Measurements from ENCODE around the gene CRTC3.
"Not testable (repeated sequence)": the region's sequence is repeated elsewhere in the genome, so short reads cannot be mapped to it uniquely, and the experiment has no call there.

The CRTC3 gene

DNA sequence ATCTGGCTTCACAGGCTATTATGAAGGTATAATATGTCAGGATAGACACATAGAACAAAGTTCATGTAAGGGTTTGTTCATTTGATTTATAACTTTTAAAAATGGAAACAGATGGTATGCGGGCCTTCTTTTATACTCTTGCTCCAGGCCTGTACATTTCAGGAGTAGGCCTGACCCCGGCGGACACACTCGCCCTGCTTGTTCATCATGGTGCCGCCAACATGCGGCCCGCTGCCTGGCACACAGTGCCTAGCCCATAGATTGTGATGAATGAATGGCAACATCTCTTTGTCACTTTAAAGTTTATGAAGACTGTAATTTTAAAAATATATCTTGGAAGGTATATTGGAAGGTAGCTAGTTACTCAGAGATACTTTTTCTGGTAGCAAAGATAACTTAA lies 95.3 kb downstream of the CRTC3 start:
- H3K9me3 Mint-ChIP-seq = no peaks in the 10 kb centered on the region
- no peak for DNase-seq
- no peaks in the 10 kb centered on the region for H3K27me3 Mint-ChIP-seq
- no peak overlapping the region for H3K4me3 Mint-ChIP-seq
- no peak overlapping the region for H3K27ac Mint-ChIP-seq
- peaks cover 26% of the 10 kb centered on the region for H3K36me3 Mint-ChIP-seq (ENCODE audit: low read depth)
- H3K4me1 Mint-ChIP-seq = peaks cover 8% of the 10 kb centered on the region
- ATAC-seq = no peak

DNA sequence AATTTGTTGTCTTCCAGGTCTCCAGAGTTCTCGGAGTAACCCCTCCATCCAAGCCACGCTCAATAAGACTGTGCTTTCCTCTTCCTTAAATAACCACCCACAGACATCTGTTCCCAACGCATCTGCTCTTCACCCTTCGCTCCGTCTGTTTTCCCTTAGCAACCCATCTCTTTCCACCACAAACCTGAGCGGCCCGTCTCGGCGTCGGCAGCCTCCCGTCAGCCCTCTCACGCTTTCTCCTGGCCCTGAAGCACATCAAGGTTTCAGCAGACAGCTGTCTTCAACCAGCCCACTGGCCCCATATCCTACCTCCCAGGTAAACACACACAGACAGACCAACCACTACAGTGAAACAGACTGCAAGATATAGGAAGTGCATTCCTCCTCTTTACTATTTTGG lies 99.5 kb downstream of the CRTC3 start:
- peaks cover 36% of the 10 kb centered on the region for H3K36me3 Mint-ChIP-seq (ENCODE audit: low read depth)
- H3K27ac Mint-ChIP-seq = no peak overlapping the region
- no peaks in the 10 kb centered on the region for H3K27me3 Mint-ChIP-seq
- H3K9me3 Mint-ChIP-seq = no peaks in the 10 kb centered on the region
- peaks cover 2% of the 10 kb centered on the region for H3K4me1 Mint-ChIP-seq
- H3K4me3 Mint-ChIP-seq = no peak overlapping the region
- ATAC-seq (no peak), DNase-seq (no peak)

DNA sequence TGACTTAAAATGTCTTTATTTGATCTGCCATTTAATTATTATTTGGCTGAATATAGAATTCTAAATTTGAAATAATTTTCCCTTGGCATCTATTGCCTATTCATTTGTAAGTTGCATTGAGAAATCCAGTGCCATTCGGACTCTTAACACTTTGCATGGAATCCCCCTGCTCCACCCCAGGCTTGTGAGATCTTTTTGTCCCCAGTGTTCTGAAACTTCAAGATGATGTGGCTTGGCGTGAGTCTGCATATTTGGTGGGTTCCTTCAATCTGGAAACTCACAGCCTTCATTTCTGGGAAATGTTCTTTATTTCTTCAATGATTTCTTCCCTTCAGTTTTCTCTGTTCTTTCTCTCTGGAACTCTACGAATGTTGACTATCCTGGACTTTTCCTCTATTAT lies 103.6 kb downstream of the CRTC3 start:
- Mint-ChIP-seq H3K9me3 (no peaks in the 10 kb centered on the region), H3K27ac (peak overlapping the region; percentile 73), H3K27me3 (no peaks in the 10 kb centered on the region), H3K4me1 (peaks cover 2% of the 10 kb centered on the region), H3K4me3 (no peak overlapping the region), H3K36me3 (ENCODE audit: low read depth) (peaks cover 40% of the 10 kb centered on the region)
- ATAC-seq = no peak
- no peak for DNase-seq

DNA sequence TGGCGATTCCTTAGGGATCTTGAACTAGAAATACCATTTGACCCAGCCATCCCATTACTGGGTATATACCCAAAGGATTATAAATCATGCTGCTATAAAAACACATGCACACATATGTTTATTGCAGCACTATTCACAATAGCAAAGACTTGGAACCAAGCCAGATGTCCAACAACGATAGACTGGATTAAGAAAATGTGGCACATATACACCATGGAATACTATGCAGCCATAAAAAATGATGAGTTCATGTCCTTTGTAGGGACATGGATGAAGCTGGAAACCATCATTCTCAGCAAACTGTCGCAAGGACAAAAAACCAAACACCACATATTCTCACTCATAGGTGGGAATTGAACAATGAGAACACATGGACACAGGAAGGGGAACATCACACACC lies 107.3 kb downstream of the CRTC3 start:
- not testable (repeated sequence) for DNase-seq, H3K27ac Mint-ChIP-seq, H3K27me3 Mint-ChIP-seq, H3K9me3 Mint-ChIP-seq, H3K4me3 Mint-ChIP-seq, H3K4me1 Mint-ChIP-seq, ATAC-seq
- H3K36me3 Mint-ChIP-seq (ENCODE audit: low read depth) = peaks cover 27% of the 10 kb centered on the region

DNA sequence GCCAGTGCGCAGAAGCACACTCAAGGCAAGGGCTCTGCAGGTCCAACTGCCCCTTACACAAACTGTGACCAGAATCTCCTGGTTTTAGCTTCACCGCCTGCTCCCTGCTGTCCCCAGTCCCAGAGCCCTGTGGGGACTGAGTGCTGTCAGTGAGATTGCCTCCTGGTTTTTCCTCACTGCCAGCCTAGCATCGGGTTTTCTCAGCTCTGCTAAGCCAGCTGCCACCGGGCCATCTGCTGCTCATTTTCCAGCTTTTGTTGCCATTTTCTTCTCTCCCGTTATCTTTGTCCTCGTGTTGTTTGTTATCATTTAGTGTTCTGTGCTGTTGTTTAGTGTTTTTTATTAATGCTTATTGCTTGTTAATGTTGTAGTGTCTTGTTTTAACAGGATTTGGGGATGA lies 108.0 kb downstream of the CRTC3 start:
- DNase-seq (no peak), ATAC-seq (no peak)
- no peaks in the 10 kb centered on the region for H3K9me3 Mint-ChIP-seq
- no peak overlapping the region for H3K4me3 Mint-ChIP-seq
- H3K4me1 Mint-ChIP-seq = peaks cover 2% of the 10 kb centered on the region
- peaks cover 30% of the 10 kb centered on the region for H3K36me3 Mint-ChIP-seq (ENCODE audit: low read depth)
- no peak overlapping the region for H3K27ac Mint-ChIP-seq
- H3K27me3 Mint-ChIP-seq = no peaks in the 10 kb centered on the region

DNA sequence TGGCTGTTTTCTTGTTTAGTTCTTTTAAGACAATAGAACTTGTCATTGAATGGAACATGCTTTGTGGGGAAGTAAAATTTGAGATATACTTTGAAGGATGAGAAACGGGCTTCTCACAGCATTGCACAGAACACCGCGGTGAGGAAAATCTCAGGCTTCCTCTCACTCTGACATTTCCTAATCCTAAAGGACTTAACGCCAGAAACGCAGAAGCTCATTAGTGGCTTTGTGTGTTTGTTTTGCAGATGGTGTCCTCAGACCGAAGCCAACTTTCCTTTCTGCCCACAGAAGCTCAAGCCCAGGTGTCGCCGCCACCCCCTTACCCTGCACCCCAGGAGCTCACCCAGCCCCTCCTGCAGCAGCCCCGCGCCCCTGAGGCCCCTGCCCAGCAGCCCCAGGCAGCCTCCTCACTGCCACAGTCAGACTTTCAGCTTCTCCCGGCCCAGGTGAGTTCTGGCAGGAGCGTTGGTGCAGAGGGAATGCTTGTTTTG lies 108.5 kb downstream of the CRTC3 start:
- Mint-ChIP-seq H3K27me3 (no peaks in the 10 kb centered on the region), H3K4me1 (peaks cover 2% of the 10 kb centered on the region), H3K9me3 (no peaks in the 10 kb centered on the region), H3K4me3 (no peak overlapping the region), H3K27ac (no peak overlapping the region), H3K36me3 (ENCODE audit: low read depth) (peaks cover 27% of the 10 kb centered on the region)
- DNase-seq = no peak
- no peak for ATAC-seq

DNA sequence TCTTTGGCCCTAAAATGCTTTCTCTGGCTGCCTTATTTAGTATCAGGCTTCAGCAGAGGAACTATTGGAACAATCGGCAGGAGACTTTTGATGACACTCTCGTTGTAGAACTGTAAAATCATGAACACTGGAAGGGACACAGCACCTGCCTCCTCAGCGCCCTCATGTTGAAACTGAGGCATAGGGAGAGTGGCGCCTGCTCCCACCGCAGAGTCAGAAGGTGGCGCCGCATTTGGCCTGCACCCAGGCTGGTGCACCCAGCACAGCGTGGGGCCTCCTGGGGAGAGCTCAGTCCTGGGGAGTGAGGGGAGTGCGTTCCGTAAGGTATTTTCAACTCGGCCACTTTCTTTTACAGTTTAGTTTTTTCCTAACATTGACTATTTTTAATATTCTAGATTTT lies 109.2 kb downstream of the CRTC3 start:
- H3K27ac Mint-ChIP-seq = no peak overlapping the region
- ATAC-seq = no peak
- peaks cover 26% of the 10 kb centered on the region for H3K36me3 Mint-ChIP-seq (ENCODE audit: low read depth)
- H3K4me1 Mint-ChIP-seq = no peaks in the 10 kb centered on the region
- no peaks in the 10 kb centered on the region for H3K27me3 Mint-ChIP-seq
- H3K9me3 Mint-ChIP-seq = no peaks in the 10 kb centered on the region
- no peak overlapping the region for H3K4me3 Mint-ChIP-seq
- DNase-seq = no peak

DNA sequence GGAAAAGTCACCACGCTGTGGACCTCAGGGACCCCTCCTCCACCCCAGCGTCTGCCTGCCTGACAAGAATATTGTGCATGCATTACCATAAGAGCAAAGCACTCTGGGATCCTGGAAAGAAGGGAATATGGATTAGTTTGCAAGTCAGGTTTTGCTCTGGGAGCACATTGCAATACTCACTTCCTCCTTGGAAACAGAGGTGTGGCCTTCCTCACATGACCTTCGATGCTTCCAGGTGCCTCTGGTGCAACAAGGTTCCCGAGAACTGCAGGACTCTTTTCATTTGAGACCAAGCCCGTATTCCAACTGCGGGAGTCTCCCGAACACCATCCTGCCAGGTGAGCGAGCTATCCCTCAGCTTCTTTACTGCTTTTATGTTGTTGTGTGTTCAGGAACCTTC lies 111.1 kb downstream of the CRTC3 start:
- Mint-ChIP-seq H3K4me1 (no peaks in the 10 kb centered on the region), H3K27ac (no peak overlapping the region), H3K27me3 (no peaks in the 10 kb centered on the region), H3K9me3 (no peaks in the 10 kb centered on the region), H3K36me3 (ENCODE audit: low read depth) (peaks cover 13% of the 10 kb centered on the region), H3K4me3 (no peak overlapping the region)
- ATAC-seq (no peak), DNase-seq (no peak)

DNA sequence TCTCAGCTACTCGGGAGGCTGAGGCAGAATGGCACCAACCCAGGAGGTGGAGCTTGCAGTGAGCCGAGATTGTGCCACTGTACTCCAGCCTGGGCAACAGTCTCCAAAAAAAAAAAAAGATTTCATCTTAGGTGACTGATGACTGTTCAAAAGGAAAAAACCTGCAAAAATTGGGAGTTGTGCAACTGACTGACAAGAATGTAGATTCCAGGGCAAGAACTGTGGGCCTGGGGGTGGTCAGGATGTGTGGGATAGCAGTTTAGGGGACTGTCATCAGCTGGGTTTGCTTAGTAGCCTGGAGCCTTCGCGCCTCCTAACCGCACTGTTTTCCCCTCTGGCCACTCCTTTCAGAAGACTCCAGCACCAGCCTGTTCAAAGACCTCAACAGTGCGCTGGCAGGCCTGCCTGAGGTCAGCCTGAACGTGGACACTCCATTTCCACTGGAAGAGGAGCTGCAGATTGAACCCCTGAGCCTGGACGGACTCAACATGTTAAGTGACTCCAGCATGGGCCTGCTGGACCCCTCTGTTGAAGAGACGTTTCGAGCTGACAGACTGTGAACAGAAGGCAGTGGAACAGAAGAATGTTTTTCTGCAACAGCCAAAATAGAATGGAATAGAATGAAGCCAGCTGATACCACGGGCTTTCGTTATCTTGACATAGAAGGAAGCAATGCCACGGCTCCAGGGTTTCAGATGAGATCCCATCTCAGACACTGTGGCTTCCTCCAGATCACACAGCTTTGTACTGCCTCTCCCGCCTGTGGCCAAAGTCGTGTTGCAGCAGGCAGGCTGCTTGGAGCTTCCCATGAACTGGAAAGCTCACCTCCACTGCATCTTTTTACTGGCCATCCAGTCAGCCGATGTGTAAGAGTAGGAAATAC lies 112.1 kb downstream of the CRTC3 start:
- Mint-ChIP-seq H3K27ac (no peak overlapping the region), H3K4me1 (no peaks in the 10 kb centered on the region), H3K27me3 (no peaks in the 10 kb centered on the region), H3K4me3 (no peak overlapping the region), H3K36me3 (ENCODE audit: low read depth) (peaks cover 12% of the 10 kb centered on the region), H3K9me3 (no peaks in the 10 kb centered on the region)
- no peak for ATAC-seq
- no peak for DNase-seq

DNA sequence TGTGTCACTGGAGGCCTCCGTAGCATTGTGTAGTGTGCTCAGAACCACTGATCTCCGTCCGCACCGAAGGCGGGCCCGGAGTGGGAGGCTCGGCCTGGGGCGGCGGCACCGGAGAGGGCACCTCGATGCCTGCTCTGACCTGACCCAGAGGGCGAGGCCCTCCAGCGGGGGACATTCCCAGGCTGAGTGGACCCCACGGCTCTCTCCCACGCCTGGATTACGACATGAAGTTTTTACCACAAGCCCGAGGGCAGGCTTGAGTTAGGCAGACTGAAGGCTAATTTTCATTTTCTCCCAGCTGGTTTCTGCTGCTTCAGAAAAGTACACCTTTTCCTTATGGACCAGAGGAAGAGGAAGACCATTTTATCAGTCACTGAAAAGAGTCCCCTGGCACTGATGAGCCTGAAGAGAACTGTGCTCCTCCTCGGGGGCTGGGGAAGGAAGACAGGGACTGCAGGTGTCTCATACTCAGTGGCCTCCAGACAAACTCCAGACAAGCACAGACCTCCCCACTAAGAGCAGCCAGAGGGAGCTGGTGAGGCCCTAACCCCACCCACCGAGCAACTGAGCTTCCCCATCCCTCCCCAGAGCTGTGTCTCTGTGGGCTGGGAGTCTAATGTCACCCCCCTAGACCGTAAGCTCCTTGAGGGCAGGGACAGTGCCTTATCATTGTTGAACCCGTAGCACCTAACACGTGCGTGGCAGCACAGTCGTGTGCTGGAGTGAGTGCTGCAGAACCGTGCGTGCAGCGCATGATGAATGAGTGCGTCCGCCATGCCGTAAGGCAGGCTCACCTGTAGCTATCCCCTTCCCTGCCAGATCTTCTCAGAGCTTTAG lies 113.0 kb downstream of the CRTC3 start:
- Mint-ChIP-seq H3K9me3 (no peaks in the 10 kb centered on the region), H3K4me3 (no peak overlapping the region), H3K27ac (no peak overlapping the region), H3K27me3 (no peaks in the 10 kb centered on the region), H3K4me1 (peaks cover 2% of the 10 kb centered on the region), H3K36me3 (ENCODE audit: low read depth) (peaks cover 12% of the 10 kb centered on the region)
- DNase-seq (no peak), ATAC-seq (peak; percentile 22)

DNA sequence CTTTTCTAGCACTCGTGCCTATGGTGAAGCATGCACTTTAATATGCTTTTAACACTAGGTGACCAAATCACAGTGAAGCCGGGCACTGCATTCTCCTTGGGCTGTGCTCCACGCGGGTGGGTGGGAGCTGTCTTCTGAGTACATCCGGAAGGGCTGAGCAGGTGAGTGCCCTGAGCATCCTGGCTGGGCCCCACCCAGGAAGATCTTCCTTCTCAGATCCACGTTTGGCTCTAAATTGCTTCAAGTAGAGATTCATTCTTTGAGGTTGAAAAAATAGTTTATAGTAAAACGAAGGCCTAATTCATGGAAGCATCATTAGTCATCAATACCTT lies 113.5 kb downstream of the CRTC3 start:
- peaks cover 6% of the 10 kb centered on the region for H3K4me1 Mint-ChIP-seq
- ATAC-seq (no peak), DNase-seq (no peak)
- H3K27ac Mint-ChIP-seq = no peak overlapping the region
- no peaks in the 10 kb centered on the region for H3K9me3 Mint-ChIP-seq
- no peak overlapping the region for H3K4me3 Mint-ChIP-seq
- no peaks in the 10 kb centered on the region for H3K27me3 Mint-ChIP-seq
- H3K36me3 Mint-ChIP-seq (ENCODE audit: low read depth) = peaks cover 12% of the 10 kb centered on the region

DNA sequence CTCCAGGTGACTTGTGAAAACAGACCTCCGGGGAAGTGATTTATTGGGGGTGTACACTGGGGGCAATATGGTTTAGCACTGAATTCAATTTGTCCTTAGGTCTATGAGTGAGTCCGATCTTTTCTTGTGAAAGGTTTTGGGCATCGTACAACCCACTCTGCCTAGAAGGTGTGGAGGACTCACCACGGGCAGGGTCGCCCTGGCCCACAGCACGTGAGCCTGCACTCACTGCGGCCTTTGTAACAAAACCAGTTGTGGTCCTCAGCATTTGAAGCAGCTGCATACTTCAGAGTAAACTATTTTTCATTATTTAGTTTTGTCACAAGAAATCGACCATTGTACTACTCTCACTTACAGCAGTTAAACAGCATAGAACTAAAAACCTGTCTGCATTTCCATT lies 114.8 kb downstream of the CRTC3 start:
- Mint-ChIP-seq H3K9me3 (no peaks in the 10 kb centered on the region), H3K4me1 (peaks cover 19% of the 10 kb centered on the region), H3K27me3 (no peaks in the 10 kb centered on the region), H3K4me3 (no peak overlapping the region), H3K36me3 (ENCODE audit: low read depth) (peaks cover 12% of the 10 kb centered on the region), H3K27ac (no peak overlapping the region)
- ATAC-seq (no peak), DNase-seq (no peak)

DNA sequence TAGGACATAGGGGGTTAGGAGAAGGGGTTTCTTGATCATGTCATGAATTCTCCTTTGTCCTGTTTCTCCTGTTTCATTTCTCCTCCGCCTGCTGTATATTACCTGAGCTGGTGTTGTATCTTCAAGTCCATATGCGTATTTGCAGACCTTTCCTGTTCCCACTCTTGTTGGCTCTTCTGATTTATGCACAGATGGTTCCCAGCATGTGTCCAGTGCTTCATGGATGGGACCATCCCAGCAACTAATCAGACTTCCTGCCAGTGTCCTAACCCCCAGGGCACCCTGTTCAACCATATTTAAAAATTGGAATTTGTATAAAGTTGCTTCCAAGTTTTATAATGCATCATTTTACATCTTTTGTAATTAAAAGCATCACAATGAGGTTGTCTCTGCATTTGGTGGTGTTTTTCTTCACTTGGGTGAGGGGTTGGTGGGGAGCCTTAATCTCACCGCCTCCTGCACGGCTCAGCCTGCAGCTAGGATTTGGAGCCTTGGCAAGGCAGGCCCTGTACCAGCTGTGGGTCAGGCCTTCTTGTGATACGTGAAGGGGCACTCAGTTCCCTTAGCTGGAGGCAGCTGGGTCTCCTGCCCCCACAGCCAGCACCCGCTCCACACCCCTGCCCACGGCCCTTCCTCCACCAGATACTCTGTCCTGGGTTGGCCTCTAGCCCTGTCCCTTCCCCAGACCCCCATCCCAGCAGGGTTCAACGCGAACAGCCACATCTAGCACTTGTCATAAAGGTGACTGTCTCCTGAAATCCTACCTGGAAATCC lies 115.4 kb downstream of the CRTC3 start:
- no peaks in the 10 kb centered on the region for H3K9me3 Mint-ChIP-seq
- no peak overlapping the region for H3K4me3 Mint-ChIP-seq
- H3K27ac Mint-ChIP-seq = no peak overlapping the region
- ATAC-seq (no peak), DNase-seq (no peak)
- no peaks in the 10 kb centered on the region for H3K27me3 Mint-ChIP-seq
- peaks cover 12% of the 10 kb centered on the region for H3K36me3 Mint-ChIP-seq (ENCODE audit: low read depth)
- peaks cover 25% of the 10 kb centered on the region for H3K4me1 Mint-ChIP-seq

DNA sequence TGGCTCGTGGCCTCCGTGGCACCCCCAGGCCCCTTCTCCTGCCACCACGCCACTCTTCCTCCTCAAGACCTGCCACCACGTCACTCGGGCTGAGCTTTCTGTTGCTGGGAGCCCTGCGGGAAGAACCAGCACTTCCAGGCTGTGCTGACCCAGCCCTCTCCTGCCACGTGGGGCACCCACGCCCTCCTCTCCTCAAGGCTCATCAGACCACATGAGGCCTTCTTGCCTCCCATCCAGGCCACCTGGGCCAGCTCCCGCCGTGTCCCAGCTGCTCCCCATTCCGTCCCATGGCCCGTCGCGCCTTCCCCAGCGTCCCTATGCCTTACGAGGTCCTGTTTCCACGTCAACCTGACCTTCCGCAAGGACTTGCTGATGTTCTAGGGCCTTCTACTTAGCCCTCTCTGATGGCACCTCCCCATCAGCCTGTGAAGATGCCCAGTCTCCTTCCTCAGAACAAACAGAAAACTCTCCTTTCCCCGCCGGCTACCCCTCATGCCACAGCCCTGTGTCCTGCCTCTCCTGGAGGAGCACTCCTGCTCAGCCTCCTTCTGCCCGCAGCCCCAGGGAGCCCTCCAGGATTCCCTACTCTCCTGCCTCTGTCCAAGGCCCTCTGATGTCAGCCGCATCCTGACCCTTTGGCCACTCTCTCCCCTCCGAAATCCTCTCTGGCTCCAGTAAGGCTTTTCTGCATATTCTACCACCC lies 116.3 kb downstream of the CRTC3 start:
- Mint-ChIP-seq H3K27me3 (no peaks in the 10 kb centered on the region), H3K4me3 (no peak overlapping the region), H3K27ac (peak overlapping the region; percentile 41), H3K4me1 (peaks cover 30% of the 10 kb centered on the region), H3K9me3 (no peaks in the 10 kb centered on the region), H3K36me3 (ENCODE audit: low read depth) (peaks cover 12% of the 10 kb centered on the region)
- ATAC-seq = no peak
- DNase-seq = no peak

Measured in activated naive CD8-positive, alpha-beta T cell treated with anti-CD3 and anti-CD28 coated beads, Interleukin-2, amount 50 U/mL, for 24 hours (primary cell).